HCT116 (cell line): ENCODE results near the gene NRXN2.

ENCODE experiments used
- EZH2 ChIP-seq: fragments of 200-600 bp; sonication (generic); IDR thresholded peaks from 2 replicates; pipeline ENCODE4 v1.6.1; 2017; ENCODE audit warnings: antibody characterized with exemption, mixed run types
- POLR2A ChIP-seq: IDR thresholded peaks from 2 replicates; pipeline ENCODE4 v1.7.0; 2011; ENCODE audit warnings: borderline replicate concordance; ENCODE audit not compliant: insufficient read depth, insufficient read length; ENCODE audit errors: extremely low read depth
- RAD21 ChIP-seq: IDR thresholded peaks from 2 replicates; pipeline ENCODE4 v1.6.1; 2012; ENCODE audit warnings: low read depth, mild to moderate bottlenecking
- YY1 ChIP-seq: IDR thresholded peaks from 2 replicates; pipeline ENCODE4 v1.6.1; 2011; ENCODE audit warnings: low read length, low read depth, moderate library complexity, mild to moderate bottlenecking; ENCODE audit not compliant: insufficient replicate concordance; ENCODE audit errors: extremely low read depth

GRCh38 chr11:64629103-64629502 lies 93.9 kb downstream of the NRXN2 start:
- TF ChIP-seq RAD21 (no peak), YY1 (no peak), EZH2 (no peak), POLR2A (no peak)
